H54 (cell line): ENCODE data around the gene FUT3.
"Not testable (repeated sequence)": the region's sequence is repeated elsewhere in the genome, so short reads cannot be mapped to it uniquely, and the experiment has no call there.

Source experiments
- DNase-seq: peaks from one replicate; pipeline ENCODE4 v3.0.0; 2011; ENCODE audit warnings: low spot score, mixed read lengths; ENCODE audit not compliant: insufficient read length
- FAIRE-seq: peaks from 3 replicates; lab custom pipeline; 2011; peaks lifted over from hg19 to GRCh38; lab: Jason Lieb, UNC
- POLR2A ChIP-seq: IDR thresholded peaks from 2 replicates; pipeline ENCODE4 v1.6.1; 2011; ENCODE audit warnings: low read depth, mild to moderate bottlenecking, low read length

Gene FUT3

GRCh38 chr19:5873617-5874199, 22.5 kb upstream of the FUT3 start:
- TF ChIP-seq POLR2A: no peak
- FAIRE-seq: no peak
- DNase-seq: no peak

- DNase-seq (no peak), FAIRE-seq (no peak)
- TF ChIP-seq POLR2A: no peak
Measured at GRCh38 chr19:5870986-5871394, 19.7 kb upstream of the FUT3 start.

GRCh38 chr19:5867201-5868136, 16.2 kb upstream of the FUT3 start:
- FAIRE-seq: no peak

GRCh38 chr19:5865772-5866171, 14.5 kb upstream of the FUT3 start:
- no peak for DNase-seq
- no peak for TF ChIP-seq POLR2A
- no peak for FAIRE-seq

More at GRCh38 chr19:5867201-5868136, 16.2 kb upstream of the FUT3 start:
- no peak for DNase-seq
- no peak for TF ChIP-seq POLR2A

- FAIRE-seq (no peak), DNase-seq (no peak)
- TF ChIP-seq POLR2A: no peak
Measured at GRCh38 chr19:5864725-5865486, 13.7 kb upstream of the FUT3 start.

GRCh38 chr19:5864013-5864720, 12.9 kb upstream of the FUT3 start:
- TF ChIP-seq POLR2A: no peak
- DNase-seq (no peak), FAIRE-seq (no peak)

GRCh38 chr19:5863030-5863665, 11.9 kb upstream of the FUT3 start:
- no peak for TF ChIP-seq POLR2A
- no peak for FAIRE-seq

GRCh38 chr19:5857203-5858081, 6.2 kb upstream of the FUT3 start:
- no peak for FAIRE-seq
- no peak for DNase-seq
- no peak for TF ChIP-seq POLR2A

More at GRCh38 chr19:5863030-5863665, 11.9 kb upstream of the FUT3 start:
- no peak for DNase-seq

- DNase-seq, FAIRE-seq: not testable (repeated sequence)
Measured at GRCh38 chr19:5855151-5855550, 3.9 kb upstream of the FUT3 start.

- not testable (repeated sequence) for DNase-seq, FAIRE-seq
Measured at GRCh38 chr19:5854121-5854520, 2.9 kb upstream of the FUT3 start.

- DNase-seq (no peak), FAIRE-seq (no peak)
- no peak for TF ChIP-seq POLR2A
Measured at GRCh38 chr19:5850743-5851293, 431 bp downstream of the FUT3 start.

- FAIRE-seq: no peak
- TF ChIP-seq POLR2A: no peak
- DNase-seq: no peak
Measured at GRCh38 chr19:5850189-5850588, 1.1 kb downstream of the FUT3 start.

GRCh38 chr19:5848621-5849020, 2.6 kb downstream of the FUT3 start:
- not testable (repeated sequence) for DNase-seq, FAIRE-seq

- not testable (repeated sequence) for DNase-seq, FAIRE-seq
Measured at GRCh38 chr19:5847846-5848245, 3.4 kb downstream of the FUT3 start.
